Mesothelial cell of epicardium (in vitro differentiated cells): Measurements from ENCODE around the gene TNK2. TPM values are rescaled to one million over a fixed set of nuclear protein-coding genes. Genes with fewer than 3 reads are reported as not detected.

Experiments
- DNase-seq, 2 experiments: peaks; one replicate each; pipeline ENCODE4 v3.0.0; 2021; ENCODE audit warnings: low spot score in 2 of 2; ENCODE audit not compliant: unreplicated experiment in 2 of 2
- H3K27ac Mint-ChIP-seq: 2 replicates; pipeline ENCODE4 v1.8.0; 2021; ENCODE audit warnings: mixed read lengths
- H3K27me3 Mint-ChIP-seq: 2 replicates; pipeline ENCODE4 v1.8.0; 2021; ENCODE audit warnings: low read depth, mixed read lengths
- H3K36me3 Mint-ChIP-seq: 2 replicates; pipeline ENCODE4 v1.8.0; 2021; ENCODE audit warnings: mixed read lengths
- H3K4me1 Mint-ChIP-seq: 2 replicates; pipeline ENCODE4 v1.8.0; 2021; ENCODE audit warnings: mixed read lengths
- H3K4me3 Mint-ChIP-seq: 2 replicates; pipeline ENCODE4 v1.8.0; 2021; ENCODE audit warnings: mild to moderate bottlenecking, moderate library complexity, mixed read lengths
- H3K9me3 Mint-ChIP-seq: 2 replicates; pipeline ENCODE4 v1.8.0; 2021; ENCODE audit warnings: mixed read lengths
- total RNA-seq: library from RNA; stranded (reverse); gene quantifications from 3 replicates; pipeline ENCODE4 v1.2.1, GENCODE V29; 2021
- TF ChIP-seq, protein P1 (sequence below): fragments of 200-600 bp; sonication (generic); IDR thresholded peaks from one replicate; pipeline ENCODE4 v1.5.0; 2021; ENCODE audit warnings: antibody characterized with exemption; ENCODE audit not compliant: unreplicated experiment

TNK2 gene
- total RNA-seq, 1 donor from 2014 or later, result 49.1 TPM

GRCh38 chr3:195893044-195893395, 15.3 kb downstream of the TNK2 start:
- TF ChIP-seq, protein P1, sequence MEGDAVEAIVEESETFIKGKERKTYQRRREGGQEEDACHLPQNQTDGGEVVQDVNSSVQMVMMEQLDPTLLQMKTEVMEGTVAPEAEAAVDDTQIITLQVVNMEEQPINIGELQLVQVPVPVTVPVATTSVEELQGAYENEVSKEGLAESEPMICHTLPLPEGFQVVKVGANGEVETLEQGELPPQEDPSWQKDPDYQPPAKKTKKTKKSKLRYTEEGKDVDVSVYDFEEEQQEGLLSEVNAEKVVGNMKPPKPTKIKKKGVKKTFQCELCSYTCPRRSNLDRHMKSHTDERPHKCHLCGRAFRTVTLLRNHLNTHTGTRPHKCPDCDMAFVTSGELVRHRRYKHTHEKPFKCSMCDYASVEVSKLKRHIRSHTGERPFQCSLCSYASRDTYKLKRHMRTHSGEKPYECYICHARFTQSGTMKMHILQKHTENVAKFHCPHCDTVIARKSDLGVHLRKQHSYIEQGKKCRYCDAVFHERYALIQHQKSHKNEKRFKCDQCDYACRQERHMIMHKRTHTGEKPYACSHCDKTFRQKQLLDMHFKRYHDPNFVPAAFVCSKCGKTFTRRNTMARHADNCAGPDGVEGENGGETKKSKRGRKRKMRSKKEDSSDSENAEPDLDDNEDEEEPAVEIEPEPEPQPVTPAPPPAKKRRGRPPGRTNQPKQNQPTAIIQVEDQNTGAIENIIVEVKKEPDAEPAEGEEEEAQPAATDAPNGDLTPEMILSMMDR, result no peak
- no peak overlapping the region for H3K27ac Mint-ChIP-seq
- H3K4me3 Mint-ChIP-seq, result no peak overlapping the region
- no peak for DNase-seq
- H3K27me3 Mint-ChIP-seq, result no peaks in the 10 kb centered on the region
- H3K36me3 Mint-ChIP-seq, result no peaks in the 10 kb centered on the region
- H3K9me3 Mint-ChIP-seq, result no peaks in the 10 kb centered on the region
- H3K4me1 Mint-ChIP-seq, result peaks cover 46% of the 10 kb centered on the region

DNA sequence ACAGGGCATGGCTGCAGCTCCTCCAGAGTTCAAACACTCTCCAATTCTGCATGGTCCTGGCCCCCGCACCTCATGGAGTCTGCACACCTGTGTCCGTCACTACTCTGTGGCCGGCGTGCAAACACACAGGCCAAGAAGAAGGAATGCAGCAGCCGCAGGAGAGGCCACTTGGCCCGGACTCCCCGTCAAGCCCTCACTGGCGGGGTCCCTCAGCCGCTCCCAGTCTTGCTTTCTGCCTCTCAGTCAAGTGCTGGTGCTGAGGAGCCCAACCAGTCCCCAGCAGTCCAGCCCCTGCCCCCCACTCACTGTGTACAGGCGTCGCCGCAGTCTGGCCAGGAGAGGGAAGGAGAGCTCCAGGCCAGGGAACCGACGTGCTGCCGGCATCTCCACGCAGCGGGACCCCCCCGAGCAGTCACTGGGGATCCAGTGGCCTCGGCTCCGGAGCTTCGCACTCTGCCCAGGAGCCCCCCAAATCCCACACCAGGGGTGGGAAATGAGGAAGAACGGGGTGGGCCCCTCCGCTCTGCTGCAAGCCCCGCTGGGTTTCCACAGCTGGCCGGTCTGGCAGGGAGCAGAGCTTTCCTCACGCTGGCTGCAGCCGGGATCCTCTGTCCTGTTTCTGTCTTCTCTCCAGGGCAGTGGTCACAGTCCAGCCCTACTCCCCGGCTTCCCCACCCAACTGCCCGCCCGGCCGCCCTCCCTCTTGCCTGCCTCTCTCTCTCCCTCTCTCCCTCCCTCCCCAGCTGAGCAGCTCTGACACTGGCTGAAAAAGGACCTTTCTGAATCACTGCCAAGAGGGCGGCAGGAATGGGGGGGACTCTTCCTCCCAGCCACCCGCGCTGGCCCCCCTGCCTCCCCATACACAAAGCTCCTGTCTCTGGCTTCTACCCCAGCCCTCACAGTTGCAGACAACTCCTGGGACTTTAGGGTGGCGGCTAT, 16.0 kb downstream of the TNK2 start:
- H3K36me3 Mint-ChIP-seq, result no peaks in the 10 kb centered on the region
- peak overlapping the region; percentile 15 for H3K4me3 Mint-ChIP-seq
- DNase-seq, result no peak

GRCh38 chr3:195891431-195892104, 16.8 kb downstream of the TNK2 start:
- H3K9me3 Mint-ChIP-seq, result no peaks in the 10 kb centered on the region
- H3K27ac Mint-ChIP-seq, result no peak overlapping the region
- no peak for DNase-seq
- no peaks in the 10 kb centered on the region for H3K36me3 Mint-ChIP-seq
- TF ChIP-seq, protein P1, result no peak
- H3K4me3 Mint-ChIP-seq, result no peak overlapping the region
- peaks cover 32% of the 10 kb centered on the region for H3K4me1 Mint-ChIP-seq
- H3K27me3 Mint-ChIP-seq, result no peaks in the 10 kb centered on the region

More for the DNA sequence above, 16.0 kb downstream of the TNK2 start:
- TF ChIP-seq, protein P1, result no peak
- Mint-ChIP-seq H3K27me3 (no peaks in the 10 kb centered on the region), H3K27ac (no peak overlapping the region), H3K4me1 (peaks cover 40% of the 10 kb centered on the region), H3K9me3 (no peaks in the 10 kb centered on the region)

- peaks cover 24% of the 10 kb centered on the region for H3K4me1 Mint-ChIP-seq
- no peak overlapping the region for H3K27ac Mint-ChIP-seq
Observed at GRCh38 chr3:195889870-195890295, 18.5 kb downstream of the TNK2 start.

GRCh38 chr3:195888981-195889869, 19.1 kb downstream of the TNK2 start:
- no peaks in the 10 kb centered on the region for H3K27me3 Mint-ChIP-seq
- H3K4me1 Mint-ChIP-seq, result peaks cover 19% of the 10 kb centered on the region
- H3K9me3 Mint-ChIP-seq, result no peaks in the 10 kb centered on the region
- no peaks in the 10 kb centered on the region for H3K36me3 Mint-ChIP-seq
- TF ChIP-seq, protein P1, result no peak
- DNase-seq, result no peak
- H3K4me3 Mint-ChIP-seq, result no peak overlapping the region
- no peak overlapping the region for H3K27ac Mint-ChIP-seq

More at GRCh38 chr3:195889870-195890295, 18.5 kb downstream of the TNK2 start:
- no peak for DNase-seq
- no peaks in the 10 kb centered on the region for H3K27me3 Mint-ChIP-seq
- no peak overlapping the region for H3K4me3 Mint-ChIP-seq
- no peaks in the 10 kb centered on the region for H3K36me3 Mint-ChIP-seq
- TF ChIP-seq, protein P1, result no peak
- H3K9me3 Mint-ChIP-seq, result no peaks in the 10 kb centered on the region
